Measurements from ENCODE around the gene FBXO11.
"Not testable (repeated sequence)": the region's sequence is repeated elsewhere in the genome, so short reads cannot be mapped to it uniquely, and the experiment has no call there.

- TF ChIP-seq, protein P1, sequence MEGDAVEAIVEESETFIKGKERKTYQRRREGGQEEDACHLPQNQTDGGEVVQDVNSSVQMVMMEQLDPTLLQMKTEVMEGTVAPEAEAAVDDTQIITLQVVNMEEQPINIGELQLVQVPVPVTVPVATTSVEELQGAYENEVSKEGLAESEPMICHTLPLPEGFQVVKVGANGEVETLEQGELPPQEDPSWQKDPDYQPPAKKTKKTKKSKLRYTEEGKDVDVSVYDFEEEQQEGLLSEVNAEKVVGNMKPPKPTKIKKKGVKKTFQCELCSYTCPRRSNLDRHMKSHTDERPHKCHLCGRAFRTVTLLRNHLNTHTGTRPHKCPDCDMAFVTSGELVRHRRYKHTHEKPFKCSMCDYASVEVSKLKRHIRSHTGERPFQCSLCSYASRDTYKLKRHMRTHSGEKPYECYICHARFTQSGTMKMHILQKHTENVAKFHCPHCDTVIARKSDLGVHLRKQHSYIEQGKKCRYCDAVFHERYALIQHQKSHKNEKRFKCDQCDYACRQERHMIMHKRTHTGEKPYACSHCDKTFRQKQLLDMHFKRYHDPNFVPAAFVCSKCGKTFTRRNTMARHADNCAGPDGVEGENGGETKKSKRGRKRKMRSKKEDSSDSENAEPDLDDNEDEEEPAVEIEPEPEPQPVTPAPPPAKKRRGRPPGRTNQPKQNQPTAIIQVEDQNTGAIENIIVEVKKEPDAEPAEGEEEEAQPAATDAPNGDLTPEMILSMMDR (IDR thresholded peaks at IDR 0.05) = not testable (repeated sequence)
- TF ChIP-seq POLR2A (IDR thresholded peaks at IDR 0.05) = not testable (repeated sequence)
These were observed 4.4 kb upstream of the FBXO11 start for GRCh38 chr2:47910662-47911061.

Measured in adrenal gland (tissue), 5 donors.